Measurements from ENCODE around the gene CCDC71. TPM values are rescaled to one million over a fixed set of nuclear protein-coding genes. Genes with fewer than 3 reads are reported as not detected.

CCDC71 gene
- total RNA-seq, 1 donor from 2014 or later, result 22.1 TPM

- DNase-seq, result peak; percentile 42
- H3K27me3 Mint-ChIP-seq (ENCODE audit: unreplicated experiment), result peaks cover 16% of the 10 kb centered on the region
These were observed 979 bp downstream of the CCDC71 start for GRCh38 chr3:49164983-49165720.

GRCh38 chr3:49163609-49164008 lies 2.5 kb downstream of the CCDC71 start:
- Mint-ChIP-seq H3K27me3 (ENCODE audit: unreplicated experiment) (peaks cover 12% of the 10 kb centered on the region), H3K4me1 (ENCODE audit: low read depth, unreplicated experiment) (peaks cover 13% of the 10 kb centered on the region), H3K9me3 (ENCODE audit: unreplicated experiment) (peaks cover 10% of the 10 kb centered on the region), H3K27ac (ENCODE audit: unreplicated experiment) (no peak overlapping the region), H3K36me3 (ENCODE audit: unreplicated experiment) (no peaks in the 10 kb centered on the region), H3K4me3 (ENCODE audit: unreplicated experiment) (no peak overlapping the region)
- TF ChIP-seq CTCF (IDR thresholded peaks at IDR 0.05; ENCODE audit: partially characterized antibody, unreplicated experiment), result no peak
- DNase-seq, result no peak

More at GRCh38 chr3:49164983-49165720, 979 bp downstream of the CCDC71 start:
- H3K4me1 Mint-ChIP-seq (ENCODE audit: low read depth, unreplicated experiment), result peaks cover 10% of the 10 kb centered on the region
- no peaks in the 10 kb centered on the region for H3K36me3 Mint-ChIP-seq (ENCODE audit: unreplicated experiment)
- peak overlapping the region; percentile 90 for H3K27ac Mint-ChIP-seq (ENCODE audit: unreplicated experiment)
- TF ChIP-seq CTCF (IDR thresholded peaks at IDR 0.05; ENCODE audit: partially characterized antibody, unreplicated experiment), result no peak
- H3K4me3 Mint-ChIP-seq (ENCODE audit: unreplicated experiment), result peak overlapping the region; percentile 98
- H3K9me3 Mint-ChIP-seq (ENCODE audit: unreplicated experiment), result peaks cover 11% of the 10 kb centered on the region

- Mint-ChIP-seq H3K36me3 (ENCODE audit: unreplicated experiment) (no peaks in the 10 kb centered on the region), H3K27me3 (ENCODE audit: unreplicated experiment) (peaks cover 10% of the 10 kb centered on the region), H3K27ac (ENCODE audit: unreplicated experiment) (no peak overlapping the region), H3K4me3 (ENCODE audit: unreplicated experiment) (no peak overlapping the region), H3K4me1 (ENCODE audit: low read depth, unreplicated experiment) (peaks cover 15% of the 10 kb centered on the region), H3K9me3 (ENCODE audit: unreplicated experiment) (peaks cover 11% of the 10 kb centered on the region)
- TF ChIP-seq CTCF (IDR thresholded peaks at IDR 0.05; ENCODE audit: partially characterized antibody, unreplicated experiment), result no peak
- DNase-seq, result no peak
These were observed 3.2 kb downstream of the CCDC71 start for GRCh38 chr3:49162751-49163419.

GRCh38 chr3:49161808-49162530 lies 4.2 kb downstream of the CCDC71 start:
- peaks cover 15% of the 10 kb centered on the region for H3K4me1 Mint-ChIP-seq (ENCODE audit: low read depth, unreplicated experiment)
- no peaks in the 10 kb centered on the region for H3K36me3 Mint-ChIP-seq (ENCODE audit: unreplicated experiment)
- H3K27me3 Mint-ChIP-seq (ENCODE audit: unreplicated experiment), result peaks cover 7% of the 10 kb centered on the region
- DNase-seq, result no peak
- H3K9me3 Mint-ChIP-seq (ENCODE audit: unreplicated experiment), result peaks cover 11% of the 10 kb centered on the region
- H3K27ac Mint-ChIP-seq (ENCODE audit: unreplicated experiment), result no peak overlapping the region
- no peak for TF ChIP-seq CTCF (IDR thresholded peaks at IDR 0.05; ENCODE audit: partially characterized antibody, unreplicated experiment)
- H3K4me3 Mint-ChIP-seq (ENCODE audit: unreplicated experiment), result no peak overlapping the region

All from glutamatergic neuron (in vitro differentiated cells).